DMS53 treated with DMSO at 0.1 percent for 48 hours (cell line): ENCODE results near the gene SAMD4A.

Source experiments
- DNase-seq: peaks from one replicate; lab custom pipeline; 2025; ENCODE audit not compliant: unreplicated experiment; lab: John Stamatoyannopoulos, UW

SAMD4A gene

DNA sequence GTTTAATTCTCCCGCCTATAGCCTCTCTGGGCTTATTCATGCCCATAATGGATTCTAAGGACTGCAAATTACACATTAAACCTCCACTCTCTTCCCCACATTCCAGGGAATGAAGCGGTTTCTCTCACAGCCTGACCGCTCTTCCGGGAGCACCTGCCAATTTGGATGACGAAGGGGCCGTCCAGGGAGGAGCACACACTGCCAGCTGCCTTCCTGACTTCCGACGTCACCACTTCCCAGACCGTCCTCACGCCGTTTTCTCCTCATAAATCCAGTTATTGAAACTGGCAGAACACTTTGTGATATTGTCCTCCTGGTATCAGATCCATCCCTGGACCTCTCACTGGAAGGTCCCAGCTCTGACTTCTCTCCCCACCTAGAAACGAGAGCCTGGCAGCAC lies 248.1 kb downstream of the SAMD4A start:
- no peak for DNase-seq

DNA sequence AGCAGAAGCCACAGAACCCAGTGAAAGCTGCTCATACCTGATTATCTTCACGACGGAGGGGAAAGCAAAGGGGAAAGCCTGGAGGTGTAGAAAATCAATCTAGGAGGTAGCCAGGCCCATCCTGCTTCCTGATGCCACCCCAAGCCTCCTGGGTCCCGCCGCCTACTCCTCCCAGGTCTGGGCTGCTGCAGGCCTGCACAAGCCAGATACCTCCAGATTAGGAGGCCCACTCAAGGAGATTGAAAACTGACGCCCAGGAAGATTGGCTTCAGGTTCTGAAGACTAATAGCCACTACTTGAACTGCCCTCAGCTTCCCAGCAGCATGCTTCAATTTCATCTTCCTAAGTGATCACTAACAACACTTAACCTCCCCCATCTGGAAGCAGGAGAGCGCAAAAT lies 248.6 kb downstream of the SAMD4A start:
- no peak for DNase-seq

DNA sequence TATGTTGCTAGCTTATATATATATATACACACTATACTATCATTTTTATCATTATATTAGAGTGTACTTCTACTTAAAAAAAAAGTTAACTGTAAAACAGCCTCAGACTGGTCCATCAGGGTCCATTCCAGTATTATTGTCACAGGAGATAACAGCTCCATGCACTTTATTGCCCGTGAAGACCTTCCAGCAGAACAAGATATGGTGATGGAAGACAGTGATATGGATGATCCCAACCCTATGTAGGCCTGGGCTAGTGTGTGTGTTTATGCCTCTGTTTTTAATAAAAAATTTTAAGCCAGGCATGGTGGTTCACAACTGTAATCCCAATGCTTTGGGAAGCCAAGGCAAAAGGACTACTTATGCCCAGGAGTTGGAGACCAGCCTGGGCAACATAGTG lies 249.5 kb downstream of the SAMD4A start:
- no peak for DNase-seq

DNA sequence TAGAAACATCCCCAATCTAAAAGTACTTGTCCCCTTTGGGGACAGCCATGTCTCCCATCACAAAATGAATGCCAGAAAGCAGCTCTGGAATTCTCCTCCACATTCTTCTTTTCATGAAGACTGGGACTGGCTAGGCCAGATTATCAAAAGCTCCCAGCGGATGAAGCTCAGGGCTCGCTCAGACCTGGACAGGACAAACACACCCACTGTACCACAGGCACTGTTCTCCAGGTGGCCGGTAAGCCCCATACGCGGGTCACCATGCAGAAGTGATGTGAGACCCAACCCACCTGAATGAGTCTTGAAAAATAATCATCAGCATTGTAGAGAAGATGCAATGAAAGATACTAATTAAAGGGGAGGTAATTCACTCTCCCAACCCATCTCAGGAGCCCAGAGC lies 250.6 kb downstream of the SAMD4A start:
- DNase-seq, result no peak

DNA sequence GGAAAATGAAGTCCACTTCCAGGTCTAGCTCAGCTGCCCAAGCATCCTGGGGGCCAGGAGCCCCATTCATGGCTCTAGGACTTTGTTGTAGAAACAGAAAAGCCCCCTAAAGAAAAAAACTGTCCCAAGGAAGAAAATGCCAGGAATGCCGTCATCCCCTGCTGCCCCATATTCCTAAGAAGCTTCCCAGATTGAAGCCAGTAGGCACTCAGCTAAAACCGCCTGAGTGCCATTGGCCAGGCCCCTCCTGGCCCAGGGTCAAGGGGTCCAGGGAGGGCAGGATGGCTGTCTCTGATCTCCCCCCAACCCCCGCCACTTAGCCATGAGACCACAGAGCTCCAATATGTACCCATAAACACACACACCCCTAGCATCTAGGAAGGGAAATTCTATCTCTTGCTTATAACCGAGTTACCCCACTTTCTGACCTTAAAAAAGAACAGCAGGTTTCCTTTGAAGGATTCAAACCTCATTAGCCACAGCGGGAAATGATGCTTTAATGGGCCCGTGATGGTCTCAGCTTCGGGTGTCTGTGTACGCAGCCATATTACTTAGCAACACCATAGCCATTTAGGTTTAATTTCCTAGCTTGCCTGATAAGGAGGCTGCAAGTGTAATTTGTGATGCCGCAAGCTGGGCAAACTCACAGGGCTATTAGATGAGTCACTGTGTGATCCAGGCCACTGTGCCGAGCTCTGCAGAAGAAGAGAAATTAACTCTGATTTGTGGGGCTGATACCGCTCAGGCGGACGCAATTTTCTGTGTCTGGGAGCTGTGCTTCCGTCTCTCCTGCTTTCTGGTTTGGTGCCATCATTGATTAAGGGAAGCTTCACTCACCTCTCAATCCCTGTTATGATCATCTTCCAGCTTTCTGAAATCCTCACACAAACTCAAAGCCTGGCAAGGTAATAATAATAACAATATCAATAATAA lies 251.5 kb downstream of the SAMD4A start:
- no peak for DNase-seq

DNA sequence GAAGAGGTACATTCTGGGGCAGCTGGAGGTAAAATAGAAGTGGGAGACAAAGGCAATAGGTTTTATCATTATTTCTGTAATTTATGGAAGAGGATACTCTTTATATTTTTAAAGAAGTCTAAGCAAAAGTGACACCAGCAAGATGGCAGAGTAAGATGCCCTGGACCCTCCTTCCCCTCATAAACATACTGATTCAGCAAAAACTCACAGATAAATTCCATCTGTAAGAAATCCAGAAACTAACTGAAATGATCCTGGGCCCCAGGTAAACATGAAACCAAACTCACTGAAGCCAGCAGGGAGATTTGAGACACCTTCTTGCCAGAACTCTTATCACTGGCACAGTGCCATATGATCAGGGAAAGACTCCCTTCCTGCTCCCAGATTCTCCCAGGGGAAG lies 255.8 kb downstream of the SAMD4A start:
- DNase-seq, result no peak

DNA sequence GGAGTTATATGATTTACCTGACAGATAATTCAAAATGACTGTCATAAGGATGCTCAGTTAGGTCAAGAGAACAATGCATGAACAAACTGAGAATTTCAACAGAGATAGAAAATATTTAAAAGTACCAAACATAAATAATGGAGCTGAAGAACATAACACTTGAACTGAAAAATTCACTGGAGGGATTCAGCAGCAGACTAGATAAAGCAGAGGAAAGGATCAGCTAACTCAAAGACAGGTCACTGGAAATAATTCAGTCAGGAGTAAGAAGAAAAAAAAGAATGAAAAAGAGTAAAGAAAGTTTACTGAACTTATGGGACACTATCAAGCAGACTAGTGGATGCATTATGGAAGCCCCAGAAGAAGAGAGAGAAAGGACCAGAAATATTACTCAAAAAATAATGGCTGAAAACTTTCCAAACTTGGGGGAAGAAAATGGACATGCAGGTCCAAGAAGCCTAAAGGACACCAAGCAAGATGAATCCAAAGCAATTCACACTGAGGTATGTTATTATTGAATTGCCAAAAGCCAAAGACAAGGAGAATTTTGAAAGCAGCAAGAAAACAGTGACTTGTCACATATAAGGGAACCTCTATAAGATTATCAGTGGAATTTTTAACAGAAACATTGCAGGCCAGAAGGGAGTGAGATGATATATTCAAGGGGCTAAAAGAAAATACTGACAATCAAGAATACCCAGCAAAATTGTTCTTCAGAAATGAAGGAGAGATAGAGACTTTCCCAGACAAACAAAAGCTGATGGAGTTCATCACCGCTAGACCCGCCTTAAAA lies 257.0 kb downstream of the SAMD4A start:
- no peak for DNase-seq

DNA sequence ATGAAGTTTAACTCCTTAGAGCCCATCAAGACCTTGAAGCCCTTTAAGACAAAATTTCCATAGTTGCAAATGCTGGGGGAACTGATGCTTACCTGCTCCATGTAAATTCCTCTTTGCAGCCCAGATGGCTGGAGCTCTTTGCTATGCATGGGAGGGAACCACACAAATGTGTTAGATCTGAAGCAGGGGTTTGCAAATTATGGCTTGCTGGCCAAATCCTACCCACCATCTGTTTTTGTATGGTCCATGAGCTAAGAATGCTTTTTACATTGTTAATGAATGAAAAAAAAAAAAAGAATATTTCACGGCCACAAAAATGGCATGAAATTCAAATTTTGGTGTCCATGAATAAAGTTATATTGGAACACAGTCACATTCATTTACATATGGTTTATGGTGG lies 261.1 kb downstream of the SAMD4A start:
- no peak for DNase-seq

DNA sequence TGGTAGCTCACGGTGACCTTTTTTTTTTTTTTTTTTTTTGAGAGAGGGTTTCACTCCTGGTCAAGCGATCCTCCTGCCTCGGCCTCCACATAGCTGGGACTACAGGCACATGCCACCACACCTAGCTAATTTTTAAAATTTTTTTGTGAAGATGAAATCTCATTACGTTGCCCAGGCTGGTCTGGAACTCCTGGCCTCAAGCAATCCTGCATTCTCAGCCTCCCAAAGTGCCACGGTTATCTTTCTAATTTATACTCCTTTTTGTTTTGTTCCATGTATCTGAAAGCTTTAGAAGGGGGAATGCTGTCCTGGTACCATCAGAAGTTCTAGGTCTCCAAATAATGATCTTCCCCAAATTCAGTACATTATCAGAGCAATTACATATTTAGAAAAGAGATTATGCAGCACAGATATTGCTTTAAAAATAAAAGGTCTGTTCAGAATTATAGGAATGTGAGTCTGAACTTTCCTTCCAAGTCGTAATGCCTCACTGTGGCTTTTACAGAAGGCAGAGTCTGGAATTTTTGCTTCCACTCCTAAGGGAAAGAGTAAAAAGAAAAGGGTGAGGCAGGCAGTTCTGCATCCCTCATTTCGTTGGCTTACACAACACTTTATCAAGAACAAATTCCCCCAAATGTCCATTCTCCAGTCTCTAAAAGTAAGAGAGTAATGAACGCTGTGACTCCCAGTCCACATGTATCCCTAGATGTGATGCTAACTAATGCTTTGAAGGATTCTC lies 262.7 kb downstream of the SAMD4A start:
- DNase-seq, result no peak

DNA sequence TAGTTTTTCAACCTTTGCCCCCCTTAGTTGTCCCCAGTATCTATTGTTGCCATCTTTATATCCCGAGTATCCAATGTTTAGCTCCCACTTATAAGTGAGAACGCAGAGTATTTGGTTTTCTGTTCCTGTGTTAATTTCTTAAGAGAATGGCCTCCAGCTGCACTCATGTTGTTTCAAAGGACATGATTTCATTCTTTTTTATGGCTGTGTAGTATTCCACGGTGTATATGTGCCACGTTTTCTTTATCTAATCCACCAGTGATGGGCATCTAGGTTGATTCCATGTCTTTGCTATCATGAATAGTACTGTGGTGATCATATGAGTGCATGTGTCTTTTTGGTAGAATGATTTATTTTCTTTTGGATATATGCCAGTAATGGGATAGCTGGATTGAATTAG lies 263.7 kb downstream of the SAMD4A start:
- DNase-seq, result no peak

DNA sequence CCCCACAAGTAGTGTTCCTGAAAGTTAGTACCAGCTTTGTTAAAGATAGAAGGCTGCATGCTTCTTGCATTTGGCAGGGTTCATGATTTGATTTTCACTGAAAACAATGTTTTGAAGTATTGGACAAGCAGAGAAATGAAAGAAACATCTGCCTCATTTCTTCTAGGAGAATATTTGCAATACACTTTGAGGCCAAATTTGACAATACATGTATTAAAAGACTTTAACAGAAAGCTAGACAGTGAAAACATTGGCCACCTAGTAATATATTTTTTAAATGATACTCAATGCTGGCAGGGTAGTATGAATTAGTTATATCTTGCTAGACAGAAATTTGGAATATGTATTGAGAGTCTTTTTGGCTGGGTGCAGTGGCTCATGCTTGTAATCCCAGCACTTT lies 267.2 kb downstream of the SAMD4A start:
- no peak for DNase-seq

DNA sequence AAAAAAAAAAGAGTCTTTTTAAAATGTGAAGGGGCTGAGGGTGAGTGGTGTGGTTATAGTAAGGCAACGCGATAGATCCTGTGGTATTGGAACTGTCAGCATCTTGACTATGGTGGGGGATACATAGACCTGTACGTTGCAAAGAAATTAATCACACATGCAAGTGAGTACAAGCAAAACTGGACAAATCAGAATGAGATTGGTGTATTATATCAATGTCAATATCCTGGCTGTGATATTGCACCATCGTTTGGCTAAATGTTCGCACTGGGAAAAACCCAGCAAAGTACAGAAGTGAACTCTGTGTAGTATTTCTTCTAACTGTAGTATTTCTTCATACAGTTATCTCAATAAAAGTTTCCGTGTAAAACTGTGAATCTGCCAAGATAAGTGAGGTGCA lies 267.8 kb downstream of the SAMD4A start:
- no peak for DNase-seq

DNA sequence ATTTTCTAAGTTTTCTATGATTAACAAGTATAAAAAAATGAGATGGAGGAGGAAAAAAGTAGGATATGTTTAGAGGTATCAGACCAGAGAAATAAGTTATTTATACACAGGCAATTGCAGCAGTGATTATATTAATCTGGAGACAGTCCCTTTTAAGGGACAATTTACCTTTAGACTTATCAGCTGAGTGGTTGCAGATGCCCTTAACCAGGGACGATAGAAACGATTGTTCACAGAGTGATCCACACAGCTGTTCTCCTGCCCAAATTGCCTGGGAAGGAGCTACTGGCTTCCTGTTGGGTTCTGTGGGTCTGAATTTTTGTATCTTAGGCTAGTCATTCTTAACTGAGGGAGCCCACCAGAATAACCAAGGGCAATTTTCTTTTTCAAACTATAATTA lies 269.3 kb downstream of the SAMD4A start:
- no peak for DNase-seq

DNA sequence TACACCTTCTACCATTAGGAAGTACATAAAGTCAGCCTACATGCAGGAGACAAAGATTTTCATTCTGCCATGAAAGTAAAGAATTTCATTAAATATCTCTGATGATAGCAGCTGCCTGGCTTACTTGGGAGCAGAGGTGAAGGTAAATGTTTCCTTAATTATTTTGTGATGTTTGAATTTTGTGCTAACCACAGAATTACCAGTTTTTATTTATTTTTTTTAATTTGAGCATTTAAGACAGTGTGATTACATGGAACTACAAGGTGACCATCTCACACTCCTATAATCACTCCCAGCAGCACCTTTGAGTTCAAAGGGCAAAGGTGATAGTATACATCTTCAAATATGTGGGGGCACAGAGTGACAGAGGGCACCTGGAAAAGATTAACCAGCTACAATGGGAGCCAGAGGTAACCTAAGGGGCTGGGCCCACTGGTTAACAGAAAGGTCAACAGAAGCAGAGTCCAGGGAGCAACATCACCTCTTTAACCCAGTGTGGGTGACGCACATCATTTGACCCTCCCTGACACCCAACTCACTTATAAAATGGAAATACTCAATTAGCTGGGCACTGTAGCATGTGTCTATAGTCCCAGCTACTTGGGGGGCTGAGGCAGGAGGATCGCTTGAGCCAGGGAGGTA lies 270.7 kb downstream of the SAMD4A start:
- no peak for DNase-seq

DNA sequence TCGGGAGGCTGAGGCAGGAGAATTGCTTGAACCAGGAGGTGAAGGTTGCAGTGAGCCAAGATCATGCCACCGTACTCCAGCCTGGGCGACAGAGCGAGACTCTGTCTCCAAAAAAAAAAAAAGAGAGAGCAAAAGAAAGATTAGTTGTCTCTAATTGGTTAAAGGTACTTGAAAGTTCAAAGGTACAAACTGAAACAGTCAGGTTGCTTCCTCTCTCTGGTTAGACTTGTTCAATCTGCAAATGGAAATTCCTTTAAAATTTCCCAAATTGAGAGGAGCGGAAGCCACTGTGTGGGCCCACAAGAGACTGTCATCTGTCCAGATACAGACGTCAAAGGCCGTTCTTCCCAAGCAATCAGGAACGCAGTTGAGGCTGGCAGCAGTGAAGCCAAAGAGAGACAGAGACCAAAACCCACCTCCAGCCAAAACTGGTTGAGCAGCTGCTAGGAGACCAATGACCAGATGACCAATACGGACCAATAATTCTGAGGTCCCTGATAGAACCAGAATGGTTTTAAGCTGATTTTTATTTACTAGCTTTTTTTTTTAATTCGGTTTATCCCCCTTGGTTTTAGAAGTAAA lies 272.1 kb downstream of the SAMD4A start:
- no peak for DNase-seq

DNA sequence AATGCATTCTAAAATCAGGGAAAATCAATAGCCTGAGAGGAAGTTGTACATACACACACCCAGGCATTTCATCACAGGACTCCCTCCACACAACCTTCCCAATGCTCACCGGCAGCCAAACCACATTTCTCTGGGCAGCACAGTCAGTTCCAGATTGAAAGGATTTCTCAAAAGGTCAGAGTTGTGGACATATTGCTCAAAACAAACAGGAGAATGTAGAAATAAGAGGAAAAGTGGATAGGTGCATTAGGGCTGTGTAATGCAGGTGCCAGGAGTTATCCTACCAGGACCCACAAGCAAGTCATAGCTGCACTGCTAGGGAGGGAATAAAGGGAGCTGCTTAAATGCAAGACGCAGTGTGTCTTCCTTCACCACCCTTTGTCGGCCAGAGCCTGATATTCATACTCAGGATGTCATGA lies 272.8 kb downstream of the SAMD4A start:
- DNase-seq, result no peak

DNA sequence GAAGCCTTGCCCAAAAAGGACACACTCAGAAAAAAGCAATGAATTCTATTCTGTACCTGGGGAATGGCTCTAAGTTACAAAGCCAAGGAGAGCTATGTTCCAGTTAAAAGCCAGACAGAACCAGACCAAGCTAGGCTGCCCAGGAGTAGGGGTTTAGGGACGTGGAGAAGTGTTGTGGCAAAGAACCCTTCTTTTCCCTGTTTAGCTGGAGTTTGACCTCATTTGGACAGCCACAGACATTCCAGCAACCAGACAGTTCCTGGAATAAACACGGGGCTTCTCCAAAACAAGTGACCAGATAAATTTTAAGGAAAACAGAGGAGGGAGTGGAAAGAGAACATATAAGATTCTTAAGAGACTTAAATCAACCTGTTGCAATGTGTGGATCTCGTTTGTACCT lies 273.4 kb downstream of the SAMD4A start:
- DNase-seq, result no peak

DNA sequence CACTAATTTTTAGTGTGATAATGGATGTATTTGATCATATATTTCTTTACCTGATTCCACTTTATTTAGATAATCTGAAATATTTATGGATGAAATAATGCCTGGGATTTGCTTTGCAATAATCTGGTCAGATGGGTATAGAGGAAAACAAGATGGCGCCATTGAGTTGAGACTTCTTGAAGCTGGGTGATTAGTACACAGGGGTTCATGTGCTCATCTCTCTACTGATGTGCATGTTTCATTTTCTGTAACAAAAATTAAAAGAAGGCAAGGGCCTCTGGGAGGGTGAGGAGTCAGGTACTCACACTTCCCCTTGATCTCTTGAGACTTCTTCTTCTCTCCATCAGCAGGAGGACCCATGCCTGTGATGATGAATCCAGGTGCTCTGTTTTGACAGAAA lies 273.9 kb downstream of the SAMD4A start:
- no peak for DNase-seq
